Measurements from ENCODE around the gene PCSK5.
A peak's percentile ranks its signal among the peaks of the same experiment; 100 is the strongest.
"Not testable (repeated sequence)": the region's sequence is repeated elsewhere in the genome, so short reads cannot be mapped to it uniquely, and the experiment has no call there.

The PCSK5 gene

GRCh38 chr9:76269789-76270188 lies 379.3 kb downstream of the PCSK5 start:
- no peak for DNase-seq

GRCh38 chr9:76271755-76272154 lies 381.3 kb downstream of the PCSK5 start:
- no peak for DNase-seq

- DNase-seq, result no peak
These were observed 398.6 kb downstream of the PCSK5 start for GRCh38 chr9:76289042-76289441.

- no peak for DNase-seq
These were observed 399.2 kb downstream of the PCSK5 start for GRCh38 chr9:76289703-76290102.

- no peak for DNase-seq
These were observed 400.1 kb downstream of the PCSK5 start for GRCh38 chr9:76290555-76290954.

GRCh38 chr9:76292246-76292645 lies 401.8 kb downstream of the PCSK5 start:
- DNase-seq, result no peak

GRCh38 chr9:76292658-76293057 lies 402.2 kb downstream of the PCSK5 start:
- no peak for DNase-seq

- DNase-seq, result no peak
These were observed 403.8 kb downstream of the PCSK5 start for GRCh38 chr9:76294301-76294700.

- DNase-seq, result no peak
These were observed 406.3 kb downstream of the PCSK5 start for GRCh38 chr9:76296561-76297310.

- no peak for DNase-seq
These were observed 407.3 kb downstream of the PCSK5 start for GRCh38 chr9:76297721-76298239.

GRCh38 chr9:76298521-76299144 lies 408.2 kb downstream of the PCSK5 start:
- DNase-seq, result no peak

GRCh38 chr9:76302543-76302942 lies 412.1 kb downstream of the PCSK5 start:
- no peak for DNase-seq

GRCh38 chr9:76302947-76303550 lies 412.6 kb downstream of the PCSK5 start:
- DNase-seq, result peak in 1 of 2 experiments; percentile 39

- not testable (repeated sequence) for DNase-seq
These were observed 416.6 kb downstream of the PCSK5 start for GRCh38 chr9:76307047-76307446.

GRCh38 chr9:76310577-76310976 lies 420.1 kb downstream of the PCSK5 start:
- no peak for DNase-seq

GRCh38 chr9:76310991-76311390 lies 420.5 kb downstream of the PCSK5 start:
- no peak for DNase-seq

- no peak for DNase-seq
These were observed 421.1 kb downstream of the PCSK5 start for GRCh38 chr9:76311537-76311936.

- no peak for DNase-seq
These were observed 423.3 kb downstream of the PCSK5 start for GRCh38 chr9:76313771-76314170.

- DNase-seq, result no peak
These were observed 423.8 kb downstream of the PCSK5 start for GRCh38 chr9:76314321-76314720.

GRCh38 chr9:76316069-76316468 lies 425.6 kb downstream of the PCSK5 start:
- DNase-seq, result no peak

GRCh38 chr9:76319466-76319865 lies 429.0 kb downstream of the PCSK5 start:
- DNase-seq, result not testable (repeated sequence)

- no peak for DNase-seq
These were observed 430.8 kb downstream of the PCSK5 start for GRCh38 chr9:76321195-76321828.

- no peak for DNase-seq
These were observed 432.3 kb downstream of the PCSK5 start for GRCh38 chr9:76322810-76323209.
